BE2C (cell line): ENCODE measurements around the gene HSD17B14.

Experiments
- DNase-seq: peaks from one replicate; pipeline ENCODE4 v3.0.0-alpha.2; 2020
- H3K27me3 ChIP-seq: fragments of 250-450 bp; sonication (Bioruptor Pico); 2 replicates; pipeline ENCODE4 v1.5.1; 2020; ENCODE audit warnings: mild to moderate bottlenecking
- H3K36me3 ChIP-seq: fragments of 250-450 bp; sonication (Bioruptor Pico); 2 replicates; pipeline ENCODE4 v1.5.1; 2020; ENCODE audit warnings: mild to moderate bottlenecking
- H3K4me1 ChIP-seq: fragments of 250-450 bp; sonication (Bioruptor Pico); 2 replicates; pipeline ENCODE4 v1.5.1; 2020
- H3K4me3 ChIP-seq: 2 replicates; pipeline ENCODE4 v1.5.1; 2011; ENCODE audit warnings: low read depth, low read length
- H3K9me3 ChIP-seq: fragments of 250-450 bp; sonication (Bioruptor Pico); 2 replicates; pipeline ENCODE4 v1.5.1; 2020
- TF ChIP-seq, protein P1 (sequence below): IDR thresholded peaks from 2 replicates; pipeline ENCODE4 v1.5.1; 2012; ENCODE audit warnings: mild to moderate bottlenecking, low read depth, low read length

HSD17B14 gene

DNA sequence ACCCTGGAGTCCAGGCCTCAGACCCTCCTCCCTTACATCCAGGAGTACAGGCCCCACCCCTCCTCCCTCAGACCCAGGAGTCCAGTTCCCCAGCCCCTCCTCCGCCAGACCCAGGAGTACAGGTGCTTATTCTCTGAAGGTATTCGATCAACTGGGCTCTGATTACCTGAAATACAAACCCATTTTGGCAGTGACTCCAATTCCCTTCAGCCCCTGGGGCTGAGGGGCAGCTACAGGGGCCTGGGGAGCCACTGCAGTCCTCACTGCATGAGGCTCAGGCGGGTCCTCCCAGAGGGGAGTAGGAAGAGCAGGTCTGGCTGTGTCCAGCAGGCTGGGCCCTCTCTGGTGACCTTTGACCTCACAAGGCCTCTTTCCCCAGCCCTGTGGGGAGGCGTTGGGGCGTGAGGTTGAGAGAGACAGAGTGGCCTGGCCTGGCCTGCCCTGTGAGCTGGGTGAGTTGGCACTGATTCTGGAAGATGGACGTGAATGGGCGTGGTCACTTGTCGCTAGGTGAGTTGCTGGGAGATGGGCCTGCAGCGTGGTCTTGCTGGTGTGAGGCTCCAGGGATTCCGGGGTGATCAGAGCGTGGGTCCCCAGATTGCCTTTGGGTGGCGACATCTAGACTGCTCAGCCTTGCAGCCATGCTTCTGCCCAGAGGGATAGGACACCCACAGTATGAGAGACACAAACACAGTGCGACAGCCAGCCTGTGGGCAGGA lies 28.5 kb downstream of the HSD17B14 start:
- no peaks in the 10 kb centered on the region for H3K9me3 ChIP-seq
- H3K36me3 ChIP-seq = peaks cover 12% of the 10 kb centered on the region
- no peak overlapping the region for H3K4me3 ChIP-seq
- H3K4me1 ChIP-seq = peaks cover 1% of the 10 kb centered on the region
- TF ChIP-seq, protein P1, sequence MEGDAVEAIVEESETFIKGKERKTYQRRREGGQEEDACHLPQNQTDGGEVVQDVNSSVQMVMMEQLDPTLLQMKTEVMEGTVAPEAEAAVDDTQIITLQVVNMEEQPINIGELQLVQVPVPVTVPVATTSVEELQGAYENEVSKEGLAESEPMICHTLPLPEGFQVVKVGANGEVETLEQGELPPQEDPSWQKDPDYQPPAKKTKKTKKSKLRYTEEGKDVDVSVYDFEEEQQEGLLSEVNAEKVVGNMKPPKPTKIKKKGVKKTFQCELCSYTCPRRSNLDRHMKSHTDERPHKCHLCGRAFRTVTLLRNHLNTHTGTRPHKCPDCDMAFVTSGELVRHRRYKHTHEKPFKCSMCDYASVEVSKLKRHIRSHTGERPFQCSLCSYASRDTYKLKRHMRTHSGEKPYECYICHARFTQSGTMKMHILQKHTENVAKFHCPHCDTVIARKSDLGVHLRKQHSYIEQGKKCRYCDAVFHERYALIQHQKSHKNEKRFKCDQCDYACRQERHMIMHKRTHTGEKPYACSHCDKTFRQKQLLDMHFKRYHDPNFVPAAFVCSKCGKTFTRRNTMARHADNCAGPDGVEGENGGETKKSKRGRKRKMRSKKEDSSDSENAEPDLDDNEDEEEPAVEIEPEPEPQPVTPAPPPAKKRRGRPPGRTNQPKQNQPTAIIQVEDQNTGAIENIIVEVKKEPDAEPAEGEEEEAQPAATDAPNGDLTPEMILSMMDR = no peak
- no peak for DNase-seq
- no peaks in the 10 kb centered on the region for H3K27me3 ChIP-seq

DNA sequence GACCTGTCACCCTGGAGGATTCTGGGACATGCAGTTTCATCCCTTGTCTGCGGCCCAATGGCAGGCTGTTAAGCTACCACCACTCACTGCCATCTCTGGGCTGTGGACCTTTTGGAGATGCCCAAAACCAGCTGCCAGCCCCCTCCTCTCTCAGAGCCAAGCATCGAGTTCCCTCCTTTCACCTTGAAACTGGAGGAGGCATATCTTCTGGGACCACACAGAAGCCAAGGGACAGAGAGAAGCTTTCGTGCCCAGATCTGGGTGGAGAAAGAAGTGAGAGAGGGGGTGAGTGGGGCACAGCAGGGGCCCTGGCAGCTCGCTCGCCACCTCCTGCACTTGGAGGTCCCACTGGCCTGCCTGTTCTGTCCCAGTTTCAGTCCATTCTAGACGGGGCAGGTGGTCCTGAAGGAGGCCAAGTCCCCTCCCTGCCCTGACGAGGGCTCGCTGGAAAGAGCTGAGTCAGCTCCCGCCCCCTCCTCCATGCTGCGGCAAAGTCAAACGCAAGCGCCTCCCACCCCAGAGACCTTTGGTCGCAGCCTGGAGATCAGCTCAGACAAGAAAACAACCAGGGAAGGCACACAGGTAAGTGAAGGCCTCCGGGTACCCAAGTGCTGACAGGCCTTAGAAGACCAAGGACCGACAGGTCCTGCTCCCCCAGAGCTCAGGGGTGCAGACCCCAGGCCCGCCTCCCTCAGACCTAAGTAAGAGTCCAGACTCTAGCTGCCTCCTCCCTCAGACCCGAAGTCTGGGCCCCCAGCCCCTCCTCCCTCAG lies 29.3 kb downstream of the HSD17B14 start:
- Histone ChIP-seq H3K9me3 (no peaks in the 10 kb centered on the region), H3K27me3 (no peaks in the 10 kb centered on the region), H3K36me3 (peaks cover 12% of the 10 kb centered on the region), H3K4me3 (no peak overlapping the region), H3K4me1 (no peaks in the 10 kb centered on the region)
- peak; percentile 66 for DNase-seq
- TF ChIP-seq, protein P1 = no peak

DNA sequence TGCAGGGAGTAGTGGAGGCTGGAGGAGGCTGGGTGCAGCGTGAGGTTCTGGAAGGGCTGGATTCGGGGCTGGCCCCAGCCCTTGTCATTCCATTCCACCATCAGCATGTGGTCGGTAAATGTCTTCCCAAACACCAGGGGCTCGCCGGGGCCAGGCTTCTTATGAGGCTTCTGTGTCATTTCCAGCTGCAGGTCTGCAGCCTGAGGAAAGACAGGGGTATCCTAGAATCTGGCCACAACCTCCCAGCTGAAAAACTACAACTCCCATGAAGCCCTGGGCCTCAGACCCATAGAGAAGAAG lies 29.8 kb downstream of the HSD17B14 start:
- H3K36me3 ChIP-seq = peaks cover 12% of the 10 kb centered on the region
- DNase-seq = no peak
- no peaks in the 10 kb centered on the region for H3K4me1 ChIP-seq
- H3K4me3 ChIP-seq = no peak overlapping the region
- TF ChIP-seq, protein P1 = no peak
- no peaks in the 10 kb centered on the region for H3K9me3 ChIP-seq
- no peaks in the 10 kb centered on the region for H3K27me3 ChIP-seq

DNA sequence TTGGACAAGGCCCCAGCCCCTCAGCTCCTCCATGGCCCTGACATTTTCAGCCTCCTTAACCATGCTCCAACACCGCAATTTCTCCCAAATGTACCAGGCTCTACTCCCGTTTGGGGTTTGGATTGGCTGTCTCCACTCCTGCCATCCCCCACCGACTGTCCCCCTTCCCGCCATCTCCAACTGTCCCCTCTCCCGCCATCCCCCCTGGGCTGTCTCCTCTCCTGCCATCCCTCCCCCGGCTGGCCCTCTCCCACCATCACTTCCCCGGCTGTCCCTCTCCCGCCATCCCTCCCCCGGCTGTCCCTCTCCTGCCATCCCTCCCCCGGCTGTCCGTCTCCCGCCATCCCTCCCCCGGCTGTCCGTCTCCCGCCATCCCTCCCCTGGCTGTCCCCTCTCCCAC lies 30.8 kb downstream of the HSD17B14 start:
- H3K27me3 ChIP-seq = no peaks in the 10 kb centered on the region
- no peaks in the 10 kb centered on the region for H3K4me1 ChIP-seq
- TF ChIP-seq, protein P1 = no peak
- no peak for DNase-seq
- H3K9me3 ChIP-seq = no peaks in the 10 kb centered on the region
- H3K4me3 ChIP-seq = no peak overlapping the region
- peaks cover 12% of the 10 kb centered on the region for H3K36me3 ChIP-seq

DNA sequence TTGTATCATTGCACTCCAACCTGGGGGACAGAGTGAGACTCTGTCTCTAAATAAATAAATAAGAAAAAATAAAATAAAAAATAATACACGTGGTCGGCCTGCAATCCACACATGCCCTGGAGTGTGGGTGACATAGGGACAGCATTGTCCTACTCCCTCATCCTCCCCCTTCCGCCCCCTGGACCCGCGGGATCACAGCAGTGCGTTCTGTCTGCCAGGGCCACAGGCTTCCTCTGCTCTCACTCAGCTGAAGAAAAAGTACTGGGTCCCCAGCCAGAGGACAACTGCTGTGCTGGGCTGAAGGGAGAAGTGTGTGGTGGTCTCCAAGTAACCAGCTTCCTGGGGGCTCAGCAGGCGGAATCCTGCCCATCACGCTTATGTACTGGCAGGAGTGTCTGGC lies 31.8 kb downstream of the HSD17B14 start:
- Histone ChIP-seq H3K4me3 (no peak overlapping the region), H3K36me3 (peaks cover 12% of the 10 kb centered on the region), H3K27me3 (no peaks in the 10 kb centered on the region), H3K4me1 (no peaks in the 10 kb centered on the region), H3K9me3 (no peaks in the 10 kb centered on the region)
- no peak for DNase-seq
- TF ChIP-seq, protein P1 = no peak

DNA sequence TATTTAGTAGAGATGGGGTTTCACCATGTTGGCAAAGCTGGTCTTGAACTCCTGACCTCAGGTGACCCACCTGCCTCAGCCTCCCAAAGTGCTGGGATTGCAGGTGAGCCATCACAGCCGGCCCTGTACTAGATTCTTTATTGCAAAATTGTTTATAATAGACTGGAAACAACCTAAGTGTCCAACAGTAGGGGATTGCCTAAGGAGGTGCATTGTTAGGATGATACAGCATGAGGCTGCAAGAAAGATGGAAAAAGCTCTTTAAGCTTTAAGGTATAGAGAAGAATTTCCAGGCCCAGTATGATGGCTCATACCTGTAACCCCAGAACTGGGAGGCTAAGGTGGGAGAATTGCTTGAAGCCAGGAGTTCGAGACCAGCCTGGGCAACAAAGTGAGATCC lies 33.7 kb downstream of the HSD17B14 start:
- Histone ChIP-seq H3K36me3 (peaks cover 9% of the 10 kb centered on the region), H3K4me1 (no peaks in the 10 kb centered on the region), H3K9me3 (no peaks in the 10 kb centered on the region), H3K4me3 (no peak overlapping the region), H3K27me3 (no peaks in the 10 kb centered on the region)
- TF ChIP-seq, protein P1 = no peak
- DNase-seq = no peak
